Activated naive CD8-positive, alpha-beta T cell (primary cell): Measurements from ENCODE around the gene PAQR7.

Source experiments
- H3K27ac Mint-ChIP-seq: one replicate; pipeline ENCODE4 v1.8.0; 2021; ENCODE audit warnings: mixed read lengths
- H3K27me3 Mint-ChIP-seq: one replicate; pipeline ENCODE4 v1.8.0; 2021; ENCODE audit warnings: mixed read lengths
- H3K36me3 Mint-ChIP-seq: one replicate; pipeline ENCODE4 v1.8.0; 2021; ENCODE audit warnings: mixed read lengths
- H3K4me1 Mint-ChIP-seq: one replicate; pipeline ENCODE4 v1.8.0; 2021; ENCODE audit warnings: low read depth, mixed read lengths
- H3K4me3 Mint-ChIP-seq: one replicate; pipeline ENCODE4 v1.8.0; 2021; ENCODE audit warnings: mild to moderate bottlenecking, mixed read lengths
- H3K9me3 Mint-ChIP-seq: one replicate; pipeline ENCODE4 v1.8.0; 2021; ENCODE audit warnings: low read depth, mixed read lengths

The PAQR7 gene

DNA sequence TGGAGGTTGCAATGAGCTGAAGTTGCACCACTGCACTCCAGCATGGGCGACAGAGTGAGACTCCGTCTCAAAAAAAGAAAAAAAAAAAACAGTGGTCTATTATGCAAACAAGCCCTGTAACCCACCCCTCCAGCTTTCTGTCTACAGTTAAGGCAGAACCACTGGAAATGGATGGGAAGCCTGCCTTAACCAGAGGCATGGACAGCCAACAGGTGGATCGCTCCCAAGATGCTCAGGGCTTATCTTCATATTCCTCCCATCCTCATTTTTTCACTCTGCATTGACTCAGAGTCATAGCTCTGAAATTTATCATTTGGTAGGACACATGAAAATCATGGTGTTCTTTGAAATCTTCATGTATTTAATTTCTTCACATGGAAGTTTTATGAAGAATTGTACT is 47.0 kb downstream of the PAQR7 start:
- peaks cover 19% of the 10 kb centered on the region for H3K4me1 Mint-ChIP-seq
- no peak overlapping the region for H3K27ac Mint-ChIP-seq
- peaks cover 11% of the 10 kb centered on the region for H3K36me3 Mint-ChIP-seq
- H3K27me3 Mint-ChIP-seq: no peaks in the 10 kb centered on the region
- no peak overlapping the region for H3K4me3 Mint-ChIP-seq
- no peaks in the 10 kb centered on the region for H3K9me3 Mint-ChIP-seq

DNA sequence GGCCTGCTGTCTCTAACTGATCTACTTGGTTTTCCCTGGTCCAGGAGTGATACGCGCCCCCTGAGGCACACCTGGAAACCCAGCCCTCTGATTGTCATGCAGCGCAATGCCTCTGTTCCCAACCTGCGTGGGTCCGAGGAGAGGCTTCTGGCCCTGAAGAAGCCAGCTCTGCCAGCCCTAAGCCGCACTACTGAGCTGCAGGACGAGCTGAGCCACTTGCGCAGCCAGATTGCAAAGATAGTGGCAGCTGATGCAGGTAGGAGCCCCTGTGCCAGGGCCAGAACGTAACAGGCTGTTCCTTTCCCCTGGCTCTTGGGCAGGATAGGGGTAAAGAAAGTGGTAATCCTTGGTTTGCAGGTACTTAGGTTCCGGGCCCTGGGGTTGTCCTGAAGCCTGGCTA is 48.9 kb downstream of the PAQR7 start:
- H3K4me1 Mint-ChIP-seq: peaks cover 18% of the 10 kb centered on the region
- no peak overlapping the region for H3K4me3 Mint-ChIP-seq
- no peaks in the 10 kb centered on the region for H3K9me3 Mint-ChIP-seq
- no peak overlapping the region for H3K27ac Mint-ChIP-seq
- no peaks in the 10 kb centered on the region for H3K27me3 Mint-ChIP-seq
- peaks cover 9% of the 10 kb centered on the region for H3K36me3 Mint-ChIP-seq

DNA sequence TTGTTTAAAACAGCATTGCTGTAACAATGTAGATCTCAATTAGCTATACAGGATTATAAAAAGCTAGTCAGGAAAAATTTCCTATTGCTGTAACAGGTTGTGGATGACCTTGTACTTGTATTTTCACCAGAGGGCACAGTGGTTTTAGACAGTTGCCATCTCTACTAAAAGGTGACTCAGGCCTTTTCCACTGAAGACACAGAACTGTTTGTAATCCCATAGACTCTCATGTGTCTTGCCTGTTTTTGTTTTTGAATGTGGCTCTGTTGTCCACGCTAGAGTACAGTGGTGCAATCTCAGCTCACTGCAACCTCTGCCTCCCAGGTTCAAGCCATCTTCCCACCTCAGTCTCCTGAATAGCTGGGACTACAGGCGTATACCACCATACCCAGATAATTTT is 49.9 kb downstream of the PAQR7 start:
- H3K27me3 Mint-ChIP-seq: no peaks in the 10 kb centered on the region
- H3K36me3 Mint-ChIP-seq: peaks cover 9% of the 10 kb centered on the region
- no peak overlapping the region for H3K4me3 Mint-ChIP-seq
- H3K4me1 Mint-ChIP-seq: peaks cover 19% of the 10 kb centered on the region
- H3K27ac Mint-ChIP-seq: no peak overlapping the region
- no peaks in the 10 kb centered on the region for H3K9me3 Mint-ChIP-seq

DNA sequence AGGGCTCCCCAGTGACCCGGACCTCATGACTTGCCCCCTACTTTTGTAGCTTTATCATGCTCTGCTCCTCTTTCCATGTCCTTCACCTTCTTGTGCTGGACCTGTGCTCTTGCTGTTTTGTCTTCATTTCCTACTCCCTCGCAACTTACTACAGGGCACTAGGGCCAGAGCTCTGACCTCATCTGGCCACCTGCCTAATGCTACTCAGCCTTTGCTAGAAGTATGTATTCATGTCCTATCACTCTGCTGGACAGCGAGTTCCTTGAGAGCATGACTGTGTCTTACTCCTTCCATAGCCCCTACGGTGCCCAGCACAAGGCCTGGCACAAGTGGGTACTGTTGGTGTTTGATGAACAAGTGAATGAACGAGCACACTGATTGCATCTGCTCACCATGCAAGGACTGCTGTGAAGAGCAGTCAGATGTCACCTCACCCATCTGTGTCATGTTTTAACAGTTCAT is 53.8 kb downstream of the PAQR7 start:
- H3K4me1 Mint-ChIP-seq: peaks cover 31% of the 10 kb centered on the region
- no peaks in the 10 kb centered on the region for H3K27me3 Mint-ChIP-seq
- peak overlapping the region; percentile 99 for H3K4me3 Mint-ChIP-seq
- peak overlapping the region; percentile 98 for H3K27ac Mint-ChIP-seq
- H3K36me3 Mint-ChIP-seq: no peaks in the 10 kb centered on the region
- no peaks in the 10 kb centered on the region for H3K9me3 Mint-ChIP-seq

DNA sequence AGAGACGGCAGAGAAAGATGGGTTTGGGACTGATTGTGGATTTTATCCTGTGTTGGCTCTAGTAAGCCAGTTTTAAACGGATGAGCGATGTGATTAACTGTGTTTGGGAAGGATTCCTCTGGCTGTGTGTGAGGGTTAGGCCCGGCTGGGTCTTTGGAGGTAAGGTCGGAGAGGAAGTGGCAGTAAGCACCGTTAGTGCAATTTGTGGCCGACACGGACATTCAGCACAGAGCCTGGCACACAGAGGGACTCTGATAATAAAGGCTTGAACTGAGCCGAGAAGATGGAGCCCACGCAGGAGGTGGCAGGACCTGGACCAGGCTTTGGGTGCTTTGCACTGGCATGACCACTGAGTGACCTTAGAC is 54.4 kb downstream of the PAQR7 start:
- no peaks in the 10 kb centered on the region for H3K27me3 Mint-ChIP-seq
- H3K4me3 Mint-ChIP-seq: peak overlapping the region; percentile 99
- peak overlapping the region; percentile 98 for H3K27ac Mint-ChIP-seq
- no peaks in the 10 kb centered on the region for H3K36me3 Mint-ChIP-seq
- no peaks in the 10 kb centered on the region for H3K9me3 Mint-ChIP-seq
- H3K4me1 Mint-ChIP-seq: peaks cover 30% of the 10 kb centered on the region

DNA sequence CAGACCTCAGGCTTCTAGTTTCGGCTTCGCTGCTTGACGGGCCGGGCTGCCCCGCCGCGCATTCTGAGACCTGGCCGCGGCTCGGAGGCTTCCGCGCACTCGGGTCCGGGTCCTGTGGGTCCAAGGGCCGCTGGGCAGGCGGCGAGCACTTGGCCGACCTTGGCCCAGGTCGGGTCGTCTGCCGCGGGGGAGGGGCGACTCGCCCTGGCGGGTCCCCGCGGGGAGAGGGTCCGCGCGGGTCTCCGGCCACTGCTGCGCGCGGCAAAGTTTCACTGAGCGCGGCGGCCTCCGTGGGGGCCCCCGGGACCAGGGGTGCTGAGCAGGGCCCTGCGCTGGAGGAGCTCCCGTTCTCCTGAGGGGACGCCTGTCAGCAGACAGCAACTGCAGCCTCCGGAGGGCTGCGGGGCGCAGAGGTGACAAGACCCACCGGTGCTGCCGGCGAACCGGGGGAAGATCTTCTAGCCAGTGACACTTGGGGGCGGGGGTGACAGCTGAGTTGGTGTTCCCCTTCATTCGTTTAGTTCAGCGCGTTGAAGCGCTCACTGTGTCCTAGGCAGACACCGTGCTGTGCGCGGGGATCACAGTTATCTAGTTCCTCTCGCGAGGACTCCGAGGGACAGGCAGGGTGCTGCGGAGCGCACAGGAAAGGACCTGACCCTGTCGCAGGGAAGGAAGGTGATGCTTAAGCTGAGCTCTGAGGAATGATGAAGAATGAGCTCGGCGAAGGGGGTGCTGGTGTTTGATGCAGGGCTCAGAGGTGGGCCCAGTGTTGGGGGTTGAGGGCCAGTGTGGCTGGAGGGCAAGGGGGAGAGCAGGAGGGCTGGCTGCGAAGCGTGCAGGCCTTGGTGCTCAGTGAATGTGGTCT is 55.0 kb downstream of the PAQR7 start:
- Mint-ChIP-seq H3K9me3 (no peaks in the 10 kb centered on the region), H3K27me3 (no peaks in the 10 kb centered on the region), H3K36me3 (no peaks in the 10 kb centered on the region), H3K27ac (peak overlapping the region; percentile 98), H3K4me1 (peaks cover 30% of the 10 kb centered on the region), H3K4me3 (peak overlapping the region; percentile 99)

DNA sequence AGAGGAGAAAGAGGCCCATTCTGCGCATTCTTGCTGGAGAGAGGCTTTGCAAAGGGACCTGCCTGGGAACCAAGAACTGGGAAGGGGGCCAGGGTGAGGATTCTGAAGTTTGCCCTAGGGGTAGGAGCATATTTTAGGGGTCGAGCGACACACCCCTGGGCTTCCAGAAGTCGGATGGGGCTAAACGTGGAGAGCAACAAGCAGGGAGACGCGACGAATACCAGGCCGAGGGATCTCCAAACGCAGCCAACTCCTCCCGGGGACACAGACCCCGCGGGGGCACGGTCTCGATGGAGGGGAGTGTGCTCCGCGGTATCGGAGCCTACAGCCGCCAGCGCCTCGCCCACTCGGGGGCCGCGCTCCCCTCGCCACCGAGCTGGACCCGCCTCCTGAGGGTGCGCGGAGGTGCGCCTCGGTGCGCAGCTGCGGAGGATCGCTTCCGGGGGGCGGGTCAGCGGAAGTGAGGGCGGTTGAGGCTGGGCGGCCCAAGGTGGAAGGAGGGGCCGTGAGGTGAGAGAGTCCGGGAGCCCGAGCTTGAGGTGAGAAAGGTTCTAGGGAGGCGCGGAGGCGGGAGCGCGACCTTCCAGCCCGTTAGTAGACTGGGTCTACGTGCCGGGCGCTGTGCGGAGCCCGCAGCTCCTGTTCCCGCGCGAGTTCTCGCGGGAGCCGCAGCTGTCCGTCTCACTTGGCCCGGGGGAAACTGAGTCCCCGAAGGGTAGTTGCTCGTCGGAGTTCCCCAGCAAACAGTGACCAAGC is 55.8 kb downstream of the PAQR7 start, which contains the start of gene MTFR1L:
MTFR1L (plus strand) TSS at position 464 of the 756 bp plus-strand sequence. CDS start 3,151 bp downstream, outside the sequence.
- Mint-ChIP-seq H3K9me3 (no peaks in the 10 kb centered on the region), H3K4me3 (peak within 1 kb of the TSS; percentile 99), H3K27me3 (no peaks in the 10 kb centered on the region), H3K27ac (peak within 1 kb of the TSS; percentile 98), H3K4me1 (peaks cover 30% of the 10 kb centered on the region), H3K36me3 (no peaks in the 10 kb centered on the region)

DNA sequence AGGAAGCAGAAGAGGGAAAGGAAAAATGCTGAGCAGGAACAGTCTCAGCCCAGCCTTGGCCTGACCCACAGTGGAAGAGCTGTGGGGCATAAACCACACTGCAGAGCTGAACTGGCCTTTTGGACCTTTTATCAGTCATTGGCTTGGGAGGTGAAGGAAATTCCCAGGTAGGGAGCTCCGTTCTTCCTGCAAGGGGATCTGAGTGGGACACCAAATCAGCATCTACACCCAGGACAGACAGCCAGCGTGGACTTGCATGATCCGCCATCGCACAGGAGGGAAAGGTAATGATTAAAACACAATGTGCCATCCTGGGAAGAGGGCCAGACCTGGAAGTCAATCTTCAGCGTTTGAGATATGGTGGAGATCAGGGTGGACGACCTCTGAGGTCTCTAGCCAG is 56.9 kb downstream of the PAQR7 start:
- H3K9me3 Mint-ChIP-seq: no peaks in the 10 kb centered on the region
- peak overlapping the region; percentile 85 for H3K27ac Mint-ChIP-seq
- no peaks in the 10 kb centered on the region for H3K36me3 Mint-ChIP-seq
- peaks cover 30% of the 10 kb centered on the region for H3K4me1 Mint-ChIP-seq
- no peaks in the 10 kb centered on the region for H3K27me3 Mint-ChIP-seq
- H3K4me3 Mint-ChIP-seq: peak overlapping the region; percentile 95

DNA sequence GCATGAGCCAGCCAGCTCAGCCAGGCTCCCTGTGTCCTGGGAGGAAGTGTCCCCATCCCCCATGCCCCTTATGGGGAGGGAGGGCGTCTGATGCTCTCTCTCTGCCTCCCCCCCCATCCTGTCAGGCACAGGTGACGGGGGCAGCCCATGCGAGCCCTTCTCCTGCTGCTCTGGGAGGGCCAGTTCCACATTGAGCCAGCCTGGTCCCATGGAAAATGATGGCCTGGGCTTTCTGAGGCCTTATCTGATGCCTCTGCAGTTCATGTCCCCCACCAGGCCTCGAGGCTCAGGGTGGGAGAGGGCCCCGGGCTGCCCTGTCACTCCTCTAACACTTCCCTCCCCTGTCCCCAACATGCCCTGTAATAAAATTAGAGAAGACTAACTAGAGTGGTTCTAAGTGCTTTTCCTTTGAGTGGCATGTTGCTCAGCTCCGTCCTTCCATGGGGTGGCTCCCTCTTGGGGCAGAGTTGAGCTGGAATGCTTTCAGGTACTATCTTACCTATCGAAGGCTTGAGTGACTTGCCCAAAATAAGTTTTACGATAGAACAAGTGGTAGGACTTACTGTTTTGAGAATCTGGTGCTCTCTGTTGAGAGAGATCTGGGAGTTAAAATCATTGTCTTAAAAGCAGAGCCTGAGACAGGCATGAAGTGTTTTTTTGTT is 57.5 kb downstream of the PAQR7 start:
- Mint-ChIP-seq H3K27ac (peak overlapping the region; percentile 85), H3K4me1 (peaks cover 30% of the 10 kb centered on the region), H3K36me3 (no peaks in the 10 kb centered on the region), H3K4me3 (peak overlapping the region; percentile 95), H3K9me3 (no peaks in the 10 kb centered on the region), H3K27me3 (no peaks in the 10 kb centered on the region)

DNA sequence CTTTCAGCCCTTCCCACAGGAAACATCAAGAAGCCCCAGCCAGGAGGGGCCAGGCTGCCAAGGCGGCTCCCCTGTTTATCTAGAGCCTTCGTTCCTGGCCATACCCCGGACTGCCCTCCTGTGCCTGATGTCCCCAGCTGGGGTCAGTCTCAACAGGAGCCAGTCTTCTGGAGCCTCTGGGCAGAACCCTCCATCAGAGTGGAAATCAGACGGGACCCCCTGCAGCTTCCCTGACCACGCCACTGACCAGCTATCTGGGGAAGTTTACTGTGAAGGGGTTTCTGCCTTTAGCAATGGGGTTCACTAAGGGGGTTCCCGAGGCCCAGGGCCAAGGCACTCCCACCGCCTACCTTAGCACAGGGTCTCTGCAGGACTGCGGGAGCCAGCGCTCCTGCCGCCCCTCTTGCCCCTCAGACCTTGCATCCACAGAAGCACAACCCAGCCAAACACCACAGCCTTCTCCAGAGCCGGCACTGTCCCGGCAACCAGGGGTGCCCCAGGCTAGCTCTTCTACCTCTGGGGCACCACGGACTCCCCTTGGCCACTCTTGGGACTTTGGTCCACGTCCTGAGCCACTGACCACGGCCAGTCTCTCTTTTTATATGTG is 59.3 kb downstream of the PAQR7 start:
- H3K27me3 Mint-ChIP-seq: no peaks in the 10 kb centered on the region
- H3K27ac Mint-ChIP-seq: no peak overlapping the region
- H3K9me3 Mint-ChIP-seq: no peaks in the 10 kb centered on the region
- H3K4me3 Mint-ChIP-seq: no peak overlapping the region
- H3K4me1 Mint-ChIP-seq: peaks cover 19% of the 10 kb centered on the region
- H3K36me3 Mint-ChIP-seq: no peaks in the 10 kb centered on the region

DNA sequence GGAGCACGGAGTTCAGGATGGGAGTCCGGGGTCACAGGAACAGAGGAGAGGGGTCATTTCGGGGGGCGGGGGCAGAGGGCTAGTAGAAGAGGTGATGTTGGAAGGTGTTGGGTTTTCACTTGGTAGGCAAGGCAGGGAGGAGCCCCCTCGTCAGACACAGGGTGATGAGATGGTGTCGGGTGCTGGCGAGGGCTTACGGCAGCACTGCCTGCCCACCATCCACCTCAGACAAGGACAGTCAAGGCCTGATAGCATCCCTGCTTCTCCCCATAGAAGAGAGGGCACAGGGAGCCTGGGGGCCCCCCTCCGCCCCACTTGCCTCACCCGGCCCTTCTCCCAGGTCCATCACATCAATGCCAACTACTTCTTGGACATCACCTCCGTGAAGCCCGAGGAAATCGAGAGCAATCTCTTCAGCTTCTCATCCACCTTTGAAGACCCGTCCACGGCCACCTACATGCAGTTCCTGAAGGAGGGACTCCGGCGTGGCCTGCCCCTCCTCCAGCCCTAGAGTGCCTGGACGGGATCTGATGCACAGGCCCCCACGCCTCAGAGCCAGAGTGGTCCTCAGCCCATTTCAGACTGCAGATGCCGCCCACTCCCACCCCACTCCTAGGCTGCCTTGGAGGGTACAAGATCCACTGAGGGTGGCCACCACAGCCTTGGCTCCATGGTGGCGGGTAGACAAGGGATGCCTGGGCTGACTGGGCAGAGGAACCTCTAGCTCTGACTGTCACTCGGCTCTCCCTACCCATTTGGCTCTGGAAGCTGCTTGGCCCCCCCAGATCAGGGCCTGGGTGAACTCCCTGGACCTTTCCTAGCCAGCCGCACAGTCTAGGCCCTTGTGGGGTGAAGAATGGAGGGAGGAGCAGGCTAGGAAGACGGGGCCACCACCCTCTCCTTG is 60.0 kb downstream of the PAQR7 start:
- Mint-ChIP-seq H3K36me3 (no peaks in the 10 kb centered on the region), H3K4me3 (no peak overlapping the region), H3K9me3 (no peaks in the 10 kb centered on the region), H3K4me1 (peaks cover 12% of the 10 kb centered on the region), H3K27ac (no peak overlapping the region), H3K27me3 (no peaks in the 10 kb centered on the region)

DNA sequence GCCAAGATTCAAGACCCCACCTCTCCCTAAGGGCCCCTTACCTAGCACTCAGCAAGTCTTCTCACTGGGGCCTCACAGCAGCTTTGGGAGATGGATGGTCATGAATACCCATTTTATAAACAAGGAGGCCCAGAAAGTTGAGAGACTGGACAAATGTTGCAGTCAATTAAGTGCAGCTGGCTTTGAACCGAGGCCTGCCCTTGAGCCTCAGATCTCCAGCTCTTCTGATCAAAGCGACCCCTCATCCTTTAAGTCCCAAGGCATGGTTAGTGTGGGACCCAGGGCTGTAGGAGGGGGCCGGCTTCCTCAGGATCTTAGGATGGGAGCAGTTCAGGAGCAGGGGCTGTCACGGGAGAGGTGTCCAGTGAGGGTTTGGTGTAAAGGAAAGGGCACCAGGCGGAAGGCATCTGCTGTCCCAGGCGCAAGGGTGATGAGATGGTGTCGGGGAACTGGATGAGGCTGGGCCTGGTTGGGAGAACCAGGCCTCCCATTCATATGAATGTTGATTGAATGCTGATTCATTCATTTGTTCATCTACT is 60.9 kb downstream of the PAQR7 start:
- H3K27me3 Mint-ChIP-seq: no peaks in the 10 kb centered on the region
- no peak overlapping the region for H3K4me3 Mint-ChIP-seq
- no peak overlapping the region for H3K27ac Mint-ChIP-seq
- H3K4me1 Mint-ChIP-seq: peaks cover 12% of the 10 kb centered on the region
- no peaks in the 10 kb centered on the region for H3K36me3 Mint-ChIP-seq
- H3K9me3 Mint-ChIP-seq: no peaks in the 10 kb centered on the region

DNA sequence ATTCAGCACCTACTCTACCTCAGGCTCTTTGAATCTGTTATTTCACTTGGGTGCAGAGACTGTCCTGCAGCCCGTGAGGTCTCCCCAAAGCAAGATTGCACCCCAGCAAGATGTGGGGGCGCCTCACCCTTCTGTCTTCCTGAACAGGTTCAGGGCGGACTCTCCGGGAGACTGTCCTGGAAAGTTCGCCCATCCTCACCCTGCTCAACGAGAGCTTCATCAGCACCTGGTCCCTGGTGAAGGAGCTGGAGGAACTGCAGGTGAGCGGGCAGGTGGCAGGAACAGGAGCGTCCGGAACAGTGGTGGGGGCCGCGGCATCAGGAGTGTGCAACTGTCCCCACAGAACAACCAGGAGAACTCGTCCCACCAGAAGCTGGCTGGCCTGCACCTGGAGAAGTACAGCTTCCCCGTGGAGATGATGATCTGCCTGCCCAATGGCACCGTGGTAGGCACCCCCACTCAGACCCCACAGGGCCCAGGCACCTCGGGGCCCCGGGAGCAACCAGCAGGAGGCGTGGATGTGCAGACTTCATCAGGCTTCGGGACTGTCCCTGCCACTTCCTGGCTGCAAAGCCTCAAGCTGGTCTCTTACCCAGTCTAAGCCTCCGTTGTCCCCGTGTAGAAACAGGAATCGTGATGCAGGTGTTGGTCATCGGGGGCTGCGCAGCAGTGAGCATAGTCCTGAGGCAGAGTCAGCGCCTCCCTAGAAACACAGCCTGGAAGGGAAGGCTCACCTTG is 61.6 kb downstream of the PAQR7 start:
- no peaks in the 10 kb centered on the region for H3K9me3 Mint-ChIP-seq
- no peaks in the 10 kb centered on the region for H3K27me3 Mint-ChIP-seq
- H3K4me1 Mint-ChIP-seq: peaks cover 8% of the 10 kb centered on the region
- no peaks in the 10 kb centered on the region for H3K36me3 Mint-ChIP-seq
- H3K27ac Mint-ChIP-seq: no peak overlapping the region
- H3K4me3 Mint-ChIP-seq: no peak overlapping the region
